K562 (cell line): ENCODE data around the gene PSMB11. TPM values are rescaled to one million over a fixed set of nuclear protein-coding genes. Genes with fewer than 3 reads are reported as not detected.

ENCODE experiments used
- AFF1 ChIP-seq, 2 experiments: fragments of 450-650 bp; IDR thresholded peaks; 2 replicates each; pipeline ENCODE4 v1.6.1; 2018; ENCODE audit warnings: mild to moderate bottlenecking in 2 of 2, low read depth in 1 of 2; ENCODE audit not compliant: partially characterized antibody in 2 of 2
- JUND ChIP-seq, 2 experiments: IDR thresholded peaks; 2 replicates in 1 of 2; 3 replicates in 1 of 2; pipeline ENCODE4 v1.6.1; 2011; ENCODE audit warnings: borderline replicate concordance in 2 of 2, low read depth in 2 of 2, low read length in 2 of 2, improper control_type of control experiment in 1 of 2, missing biosample characterization in 1 of 2, missing genetic modification characterization in 1 of 2, missing genetic modification reagents in 1 of 2
- NFIC ChIP-seq: fragments of 450-650 bp; IDR thresholded peaks from 2 replicates; pipeline ENCODE4 v1.6.1; 2017; ENCODE audit warnings: mild to moderate bottlenecking, inconsistent platforms
- USF1 ChIP-seq: sonication (generic); formaldehyde crosslinking; IDR thresholded peaks from 2 replicates; pipeline ENCODE4 v1.9.0; 2022; ENCODE audit warnings: mild to moderate bottlenecking, missing genetic modification reagents
- polyA plus RNA-seq, 8 experiments: library from polyadenylated mRNA; depleted of rRNA in 4 of 8; stranded (reverse) in 5 of 8; unstranded in 3 of 8; fragments of >200 nt; fragmentation: Nextera tagmentation in 2 of 8; fragmentation: Illumina TruSeq in 1 of 8; extraction: Ambion mirVana in 2 of 8; extraction: Trizol in 1 of 8; gene quantifications; 2 replicates each; pipeline versions ENCODE4 v1.2.1 to v1.2.3, GENCODE V29; 2011 to 2014; ENCODE audit warnings: inconsistent platforms in 1 of 8, missing spikeins in 1 of 8
- total RNA-seq, 7 experiments: library from RNA; depleted of rRNA in 6 of 7; stranded (reverse); fragments of >200 nt in 6 of 7; fragmentation: Illumina TruSeq in 2 of 7; extraction: Trizol in 2 of 7; gene quantifications; 2 replicates each; pipeline versions ENCODE4 v1.2.1 to v1.2.3, GENCODE V29; 2011 to 2021; ENCODE audit warnings: low replicate concordance in 1 of 7
- TF ChIP-seq, protein P1 (sequence below), 2 experiments: fragments of 450-650 bp in 1 of 2; sonication (generic) in 1 of 2; formaldehyde crosslinking in 1 of 2; IDR thresholded peaks; 2 replicates each; pipeline versions ENCODE4 v1.7.1 to v1.9.0; 2016 to 2022; ENCODE audit warnings: inconsistent platforms in 1 of 2, mild to moderate bottlenecking in 1 of 2, missing genetic modification reagents in 1 of 2
- TF ChIP-seq, protein P2 (sequence below): fragments of 200-800 bp; sonication (Bioruptor generic); IDR thresholded peaks from 2 replicates; pipeline ENCODE4 v1.6.1; 2016; ENCODE audit warnings: missing genetic modification characterization, missing compliant biosample characterization

The PSMB11 gene
- total and polyA plus RNA-seq, 9 of the 15 experiments (the other 6 are each of a cell fraction or from before 2014, with no cell fraction given): not detected

DNA sequence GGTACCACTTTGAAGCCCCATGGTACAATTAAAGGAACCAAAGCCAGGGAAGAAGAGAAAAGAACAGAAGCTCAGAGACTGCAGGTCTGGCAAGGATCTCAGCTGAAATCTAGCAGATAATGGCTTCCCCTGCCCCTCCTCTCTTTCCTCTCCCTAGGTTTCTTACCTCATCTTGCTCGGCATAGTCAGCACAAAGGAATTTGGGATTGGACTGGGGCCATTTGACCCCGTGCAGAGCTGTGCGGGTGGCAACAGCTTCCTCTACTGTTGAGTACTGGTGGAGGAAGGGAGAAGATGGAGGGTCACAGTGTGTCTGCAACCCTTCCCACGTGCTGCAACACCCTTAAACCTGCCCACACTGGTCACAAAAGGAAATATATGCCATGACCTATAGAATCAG lies 20.0 kb downstream of the PSMB11 start (continued):
- TF ChIP-seq, protein P1, sequence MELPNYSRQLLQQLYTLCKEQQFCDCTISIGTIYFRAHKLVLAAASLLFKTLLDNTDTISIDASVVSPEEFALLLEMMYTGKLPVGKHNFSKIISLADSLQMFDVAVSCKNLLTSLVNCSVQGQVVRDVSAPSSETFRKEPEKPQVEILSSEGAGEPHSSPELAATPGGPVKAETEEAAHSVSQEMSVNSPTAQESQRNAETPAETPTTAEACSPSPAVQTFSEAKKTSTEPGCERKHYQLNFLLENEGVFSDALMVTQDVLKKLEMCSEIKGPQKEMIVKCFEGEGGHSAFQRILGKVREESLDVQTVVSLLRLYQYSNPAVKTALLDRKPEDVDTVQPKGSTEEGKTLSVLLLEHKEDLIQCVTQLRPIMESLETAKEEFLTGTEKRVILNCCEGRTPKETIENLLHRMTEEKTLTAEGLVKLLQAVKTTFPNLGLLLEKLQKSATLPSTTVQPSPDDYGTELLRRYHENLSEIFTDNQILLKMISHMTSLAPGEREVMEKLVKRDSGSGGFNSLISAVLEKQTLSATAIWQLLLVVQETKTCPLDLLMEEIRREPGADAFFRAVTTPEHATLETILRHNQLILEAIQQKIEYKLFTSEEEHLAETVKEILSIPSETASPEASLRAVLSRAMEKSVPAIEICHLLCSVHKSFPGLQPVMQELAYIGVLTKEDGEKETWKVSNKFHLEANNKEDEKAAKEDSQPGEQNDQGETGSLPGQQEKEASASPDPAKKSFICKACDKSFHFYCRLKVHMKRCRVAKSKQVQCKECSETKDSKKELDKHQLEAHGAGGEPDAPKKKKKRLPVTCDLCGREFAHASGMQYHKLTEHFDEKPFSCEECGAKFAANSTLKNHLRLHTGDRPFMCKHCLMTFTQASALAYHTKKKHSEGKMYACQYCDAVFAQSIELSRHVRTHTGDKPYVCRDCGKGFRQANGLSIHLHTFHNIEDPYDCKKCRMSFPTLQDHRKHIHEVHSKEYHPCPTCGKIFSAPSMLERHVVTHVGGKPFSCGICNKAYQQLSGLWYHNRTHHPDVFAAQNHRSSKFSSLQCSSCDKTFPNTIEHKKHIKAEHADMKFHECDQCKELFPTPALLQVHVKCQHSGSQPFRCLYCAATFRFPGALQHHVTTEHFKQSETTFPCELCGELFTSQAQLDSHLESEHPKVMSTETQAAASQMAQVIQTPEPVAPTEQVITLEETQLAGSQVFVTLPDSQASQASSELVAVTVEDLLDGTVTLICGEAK (IDR thresholded peaks at IDR 0.05): no peak
- TF ChIP-seq, protein P1 (CRISPR knock-in tag; IDR thresholded peaks at IDR 0.05): no peak
- TF ChIP-seq, protein P2, sequence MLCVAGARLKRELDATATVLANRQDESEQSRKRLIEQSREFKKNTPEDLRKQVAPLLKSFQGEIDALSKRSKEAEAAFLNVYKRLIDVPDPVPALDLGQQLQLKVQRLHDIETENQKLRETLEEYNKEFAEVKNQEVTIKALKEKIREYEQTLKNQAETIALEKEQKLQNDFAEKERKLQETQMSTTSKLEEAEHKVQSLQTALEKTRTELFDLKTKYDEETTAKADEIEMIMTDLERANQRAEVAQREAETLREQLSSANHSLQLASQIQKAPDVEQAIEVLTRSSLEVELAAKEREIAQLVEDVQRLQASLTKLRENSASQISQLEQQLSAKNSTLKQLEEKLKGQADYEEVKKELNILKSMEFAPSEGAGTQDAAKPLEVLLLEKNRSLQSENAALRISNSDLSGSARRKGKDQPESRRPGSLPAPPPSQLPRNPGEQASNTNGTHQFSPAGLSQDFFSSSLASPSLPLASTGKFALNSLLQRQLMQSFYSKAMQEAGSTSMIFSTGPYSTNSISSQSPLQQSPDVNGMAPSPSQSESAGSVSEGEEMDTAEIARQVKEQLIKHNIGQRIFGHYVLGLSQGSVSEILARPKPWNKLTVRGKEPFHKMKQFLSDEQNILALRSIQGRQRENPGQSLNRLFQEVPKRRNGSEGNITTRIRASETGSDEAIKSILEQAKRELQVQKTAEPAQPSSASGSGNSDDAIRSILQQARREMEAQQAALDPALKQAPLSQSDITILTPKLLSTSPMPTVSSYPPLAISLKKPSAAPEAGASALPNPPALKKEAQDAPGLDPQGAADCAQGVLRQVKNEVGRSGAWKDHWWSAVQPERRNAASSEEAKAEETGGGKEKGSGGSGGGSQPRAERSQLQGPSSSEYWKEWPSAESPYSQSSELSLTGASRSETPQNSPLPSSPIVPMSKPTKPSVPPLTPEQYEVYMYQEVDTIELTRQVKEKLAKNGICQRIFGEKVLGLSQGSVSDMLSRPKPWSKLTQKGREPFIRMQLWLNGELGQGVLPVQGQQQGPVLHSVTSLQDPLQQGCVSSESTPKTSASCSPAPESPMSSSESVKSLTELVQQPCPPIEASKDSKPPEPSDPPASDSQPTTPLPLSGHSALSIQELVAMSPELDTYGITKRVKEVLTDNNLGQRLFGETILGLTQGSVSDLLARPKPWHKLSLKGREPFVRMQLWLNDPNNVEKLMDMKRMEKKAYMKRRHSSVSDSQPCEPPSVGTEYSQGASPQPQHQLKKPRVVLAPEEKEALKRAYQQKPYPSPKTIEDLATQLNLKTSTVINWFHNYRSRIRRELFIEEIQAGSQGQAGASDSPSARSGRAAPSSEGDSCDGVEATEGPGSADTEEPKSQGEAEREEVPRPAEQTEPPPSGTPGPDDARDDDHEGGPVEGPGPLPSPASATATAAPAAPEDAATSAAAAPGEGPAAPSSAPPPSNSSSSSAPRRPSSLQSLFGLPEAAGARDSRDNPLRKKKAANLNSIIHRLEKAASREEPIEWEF (CRISPR knock-in tag): no peak
- TF ChIP-seq AFF1 (IDR thresholded peaks at IDR 0.05; ENCODE audit: low read depth in 1 of 2, partially characterized antibody in 2 of 2) (no peak), NFIC (peak; percentile 74), JUND (IDR thresholded peaks at IDR 0.05; ENCODE audit: borderline replicate concordance, low read depth, low read length) (peak; percentile 56; the same call in 1 of the 2 replicates), JUND (tag; IDR thresholded peaks at IDR 0.05; ENCODE audit: borderline replicate concordance, low read depth, low read length) (peak; percentile 32; the same call in 1 of the 3 replicates), USF1 (CRISPR knock-in tag) (0 out of 2 replicates have a peak, but pooled peaks have one; percentile 7)
